Measurements from ENCODE around the gene PCLAF.
"Not testable (repeated sequence)": the region's sequence is repeated elsewhere in the genome, so short reads cannot be mapped to it uniquely, and the experiment has no call there.

PCLAF gene, protein sequence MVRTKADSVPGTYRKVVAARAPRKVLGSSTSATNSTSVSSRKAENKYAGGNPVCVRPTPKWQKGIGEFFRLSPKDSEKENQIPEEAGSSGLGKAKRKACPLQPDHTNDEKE

DNA sequence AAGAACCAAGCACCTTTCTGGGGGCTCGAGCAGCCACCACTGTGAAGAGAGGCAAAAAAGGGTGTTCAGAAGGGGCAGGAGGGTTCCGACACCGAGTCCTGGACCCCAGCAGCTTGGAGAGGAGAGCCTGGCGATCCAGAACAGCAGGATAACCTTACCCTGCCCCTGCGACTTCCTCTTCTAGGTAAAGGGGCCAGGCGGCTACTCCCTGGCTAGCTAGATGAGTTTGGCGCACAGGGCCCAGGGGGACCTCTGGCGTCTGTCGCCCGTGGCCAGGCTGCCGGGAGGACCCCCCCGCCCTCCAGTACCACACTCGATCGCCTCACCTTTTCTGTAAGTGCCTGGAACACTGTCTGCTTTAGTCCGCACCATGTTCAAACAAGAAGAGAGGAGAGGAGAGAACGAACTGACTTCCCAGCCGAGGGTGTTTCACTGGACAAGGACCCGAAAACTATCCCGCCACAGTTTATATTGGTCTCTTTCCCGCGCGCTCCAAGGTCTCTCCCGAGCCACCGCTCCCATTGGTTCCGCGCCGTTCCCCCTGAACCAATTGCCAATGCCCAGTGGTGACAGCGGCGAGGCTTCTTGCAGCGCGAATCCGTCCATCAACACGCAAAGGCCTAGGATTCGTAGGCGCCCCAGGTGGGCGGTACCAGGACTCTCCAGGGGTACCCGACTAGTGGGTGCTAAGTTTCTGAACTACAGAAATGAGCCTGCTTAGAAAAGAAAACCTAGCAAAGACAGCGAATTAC, at the start of gene PCLAF:
Gene PCLAF, minus strand, starts transcription at position 442 of the 752 bp plus-strand sequence. Its CDS starts 70 bp downstream, at position 372.
- Mint-ChIP-seq H3K27me3 (no peaks in the 10 kb centered on the region), H3K9me3 (no peaks in the 10 kb centered on the region), H3K36me3 (ENCODE audit: low read depth) (peaks cover 43% of the 10 kb centered on the region), H3K27ac (peak within 1 kb of the TSS; percentile 93), H3K4me1 (ENCODE audit: low read depth) (peaks cover 20% of the 10 kb centered on the region), H3K4me3 (peak within 1 kb of the TSS; percentile 90)
- peak; percentile 92 for DNase-seq

DNA sequence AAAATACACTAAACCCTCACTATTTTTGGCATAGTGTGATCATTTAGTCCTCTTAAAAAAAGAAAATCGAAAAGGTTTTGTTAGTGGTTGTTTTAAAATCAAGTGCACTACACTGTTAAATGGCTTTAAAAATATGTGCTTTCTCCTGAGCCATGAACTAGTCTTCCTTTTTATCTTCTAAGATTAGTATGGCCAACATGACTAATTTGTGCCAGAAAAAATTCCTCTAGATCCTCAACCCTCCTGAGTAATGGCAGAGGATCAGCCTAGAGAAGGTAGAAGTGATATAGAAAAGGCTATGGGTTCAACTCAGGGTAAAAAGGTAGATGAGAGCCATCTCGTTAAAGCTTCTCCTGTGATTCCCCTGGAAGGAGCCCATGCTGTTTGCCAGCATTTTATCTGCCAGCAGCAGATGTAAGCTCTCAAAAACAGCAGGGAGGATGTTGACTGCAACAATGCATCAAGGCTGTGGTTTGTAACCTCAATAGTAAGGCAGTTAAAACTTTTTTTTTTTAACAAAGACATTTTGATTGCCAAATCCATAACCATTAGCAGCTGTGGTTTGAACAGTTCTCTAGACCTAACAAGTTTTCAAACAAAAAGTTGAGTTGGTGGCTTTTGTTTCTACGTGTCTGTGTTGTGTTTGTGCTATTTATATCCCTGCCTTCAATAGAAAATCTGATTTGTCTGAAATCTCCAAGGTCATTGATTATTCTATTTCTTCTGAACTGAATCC, 48.9 kb upstream of the PCLAF start:
- Mint-ChIP-seq H3K9me3 (no peaks in the 10 kb centered on the region), H3K4me3 (peak overlapping the region; percentile 55), H3K4me1 (ENCODE audit: low read depth) (peaks cover 44% of the 10 kb centered on the region), H3K36me3 (ENCODE audit: low read depth) (peaks cover 39% of the 10 kb centered on the region), H3K27ac (peak overlapping the region; percentile 86), H3K27me3 (no peaks in the 10 kb centered on the region)
- DNase-seq: no peak

DNA sequence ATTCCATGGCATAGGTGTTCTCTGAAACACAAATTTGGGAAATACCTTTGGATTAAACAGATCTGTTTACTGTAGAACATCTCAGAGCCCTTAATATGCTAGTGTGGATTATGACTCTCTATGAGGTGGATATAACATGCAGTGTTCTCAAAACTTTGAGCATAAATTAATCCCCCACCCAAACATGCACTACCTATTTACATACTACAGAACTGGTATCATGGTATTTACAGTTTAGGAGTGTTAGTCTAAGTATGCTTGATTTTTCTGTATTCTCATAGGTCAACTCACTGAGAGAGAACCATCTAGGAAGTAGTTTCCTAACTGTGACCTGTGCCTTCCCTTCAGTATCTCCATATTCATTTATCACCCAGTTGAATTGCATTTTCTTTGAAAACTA, 48.2 kb upstream of the PCLAF start:
- DNase-seq: no peak
- Mint-ChIP-seq H3K27me3 (no peaks in the 10 kb centered on the region), H3K4me3 (peak overlapping the region; percentile 55), H3K36me3 (ENCODE audit: low read depth) (peaks cover 45% of the 10 kb centered on the region), H3K4me1 (ENCODE audit: low read depth) (peaks cover 44% of the 10 kb centered on the region), H3K27ac (peak overlapping the region; percentile 86), H3K9me3 (no peaks in the 10 kb centered on the region)

DNA sequence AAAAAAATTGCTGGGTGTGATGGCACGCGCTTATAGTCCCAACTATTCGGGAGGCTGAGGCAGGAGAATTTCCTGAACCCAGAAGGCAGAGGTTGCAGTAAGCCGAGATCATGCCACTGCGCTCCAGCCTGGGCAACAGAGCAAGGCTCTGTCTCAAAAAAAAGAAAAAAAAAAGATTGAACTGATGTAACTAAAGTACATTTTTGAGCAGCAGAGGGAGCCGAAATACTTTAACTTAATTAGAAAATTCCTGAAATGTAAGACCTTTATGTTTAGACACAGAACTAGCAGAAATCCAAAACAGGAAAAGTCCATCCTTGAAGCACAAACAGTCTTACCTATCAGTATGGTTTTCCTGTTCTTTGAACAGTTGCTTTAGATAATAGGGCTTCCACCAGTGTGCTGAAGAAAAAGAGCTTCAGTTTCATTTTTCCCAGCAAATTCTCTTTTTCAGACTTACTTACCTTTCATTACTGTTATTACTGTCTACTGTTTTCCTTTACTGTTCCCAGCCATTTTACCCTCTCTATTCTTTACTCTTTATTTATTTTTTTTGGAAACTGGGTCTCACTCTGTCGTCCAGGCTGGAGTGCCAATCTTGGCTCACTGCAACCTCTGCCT, 45.7 kb upstream of the PCLAF start:
- H3K4me3 Mint-ChIP-seq: no peak overlapping the region
- H3K36me3 Mint-ChIP-seq (ENCODE audit: low read depth): peaks cover 59% of the 10 kb centered on the region
- H3K27ac Mint-ChIP-seq: peak overlapping the region; percentile 81
- no peaks in the 10 kb centered on the region for H3K27me3 Mint-ChIP-seq
- H3K9me3 Mint-ChIP-seq: no peaks in the 10 kb centered on the region
- DNase-seq: no peak
- H3K4me1 Mint-ChIP-seq (ENCODE audit: low read depth): peaks cover 44% of the 10 kb centered on the region

DNA sequence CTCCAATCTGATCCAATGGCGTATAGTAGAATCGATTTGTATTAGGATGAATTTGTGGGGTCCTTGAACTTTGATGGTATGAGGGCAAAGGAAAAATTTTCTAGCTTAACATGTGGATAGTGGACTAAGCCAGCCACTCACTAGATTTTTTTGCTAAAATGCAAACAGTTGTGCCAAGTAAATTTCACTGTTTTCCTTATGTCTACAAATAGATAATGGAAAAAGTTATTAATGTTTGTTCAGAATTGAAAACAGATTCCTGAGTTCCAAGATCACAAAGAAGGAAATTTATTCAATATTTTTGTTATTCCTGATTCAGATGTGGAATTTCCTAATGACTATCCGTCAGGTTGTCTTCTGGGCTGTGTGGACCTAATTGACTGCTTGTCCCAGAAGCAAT, 44.0 kb upstream of the PCLAF start:
- Mint-ChIP-seq H3K9me3 (no peaks in the 10 kb centered on the region), H3K36me3 (ENCODE audit: low read depth) (peaks cover 54% of the 10 kb centered on the region), H3K27me3 (no peaks in the 10 kb centered on the region), H3K4me3 (no peak overlapping the region), H3K27ac (peak overlapping the region; percentile 5), H3K4me1 (ENCODE audit: low read depth) (peaks cover 34% of the 10 kb centered on the region)
- DNase-seq: no peak

DNA sequence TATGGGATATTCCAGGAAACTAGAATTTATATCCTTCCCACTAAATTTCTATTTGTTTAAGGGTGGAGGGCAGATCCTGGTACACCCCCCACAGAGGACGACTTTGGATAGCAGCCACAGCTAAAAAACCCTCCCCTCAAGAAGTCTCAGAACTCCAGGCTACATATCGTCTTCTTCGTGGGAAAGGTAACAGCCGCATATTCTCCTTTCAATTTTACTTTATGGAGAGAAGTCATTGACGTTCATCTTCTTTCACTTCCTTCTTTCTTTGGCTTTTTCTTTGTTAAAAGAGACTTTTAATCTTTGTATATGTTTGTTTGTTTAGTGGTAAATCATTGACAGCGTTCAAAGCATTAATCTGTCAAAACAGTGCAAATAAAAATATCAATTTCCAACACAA, 42.7 kb upstream of the PCLAF start:
- H3K4me3 Mint-ChIP-seq: no peak overlapping the region
- peaks cover 59% of the 10 kb centered on the region for H3K36me3 Mint-ChIP-seq (ENCODE audit: low read depth)
- H3K9me3 Mint-ChIP-seq: no peaks in the 10 kb centered on the region
- peak overlapping the region; percentile 19 for H3K27ac Mint-ChIP-seq
- H3K27me3 Mint-ChIP-seq: no peaks in the 10 kb centered on the region
- DNase-seq: no peak
- H3K4me1 Mint-ChIP-seq (ENCODE audit: low read depth): peaks cover 23% of the 10 kb centered on the region

DNA sequence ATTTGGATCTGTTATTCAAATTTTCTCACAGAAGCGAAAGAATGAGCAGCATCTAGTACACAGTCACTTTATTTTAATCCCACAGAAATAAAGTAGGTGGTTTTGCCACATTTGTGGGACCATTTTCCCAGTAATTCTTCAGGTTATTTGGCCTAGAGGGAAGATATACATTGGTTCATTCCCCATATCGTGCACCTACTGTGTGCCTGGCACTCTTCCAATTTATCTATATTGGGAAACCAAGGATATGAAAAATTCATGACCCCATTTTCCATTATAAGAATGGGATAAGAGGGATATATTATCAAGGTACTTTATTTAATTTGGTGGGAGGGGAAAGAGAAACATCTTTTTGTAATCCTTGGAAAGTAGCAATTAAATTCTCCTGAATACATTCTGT, 41.5 kb upstream of the PCLAF start:
- H3K27ac Mint-ChIP-seq: no peak overlapping the region
- H3K36me3 Mint-ChIP-seq (ENCODE audit: low read depth): peaks cover 67% of the 10 kb centered on the region
- H3K4me1 Mint-ChIP-seq (ENCODE audit: low read depth): peaks cover 12% of the 10 kb centered on the region
- no peak overlapping the region for H3K4me3 Mint-ChIP-seq
- H3K9me3 Mint-ChIP-seq: no peaks in the 10 kb centered on the region
- DNase-seq: no peak
- no peaks in the 10 kb centered on the region for H3K27me3 Mint-ChIP-seq

DNA sequence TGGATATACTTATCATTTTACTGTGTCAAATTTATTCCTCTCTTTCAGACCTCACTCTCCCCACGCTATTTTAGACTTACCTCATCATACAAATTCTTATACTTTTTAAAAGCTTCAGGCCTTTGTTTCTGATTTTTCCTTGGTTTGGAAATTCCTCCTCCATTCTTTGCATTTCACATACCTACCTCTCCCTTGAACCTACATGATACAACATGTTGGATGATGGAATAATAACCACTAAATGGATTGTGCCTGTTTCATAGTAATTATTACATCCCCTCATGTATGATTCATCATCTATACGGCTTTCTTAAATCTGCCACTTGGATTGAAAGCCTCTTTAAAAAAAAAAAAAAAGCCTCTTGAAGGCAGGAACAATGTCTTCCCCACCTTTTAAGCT, 31.0 kb upstream of the PCLAF start:
- Mint-ChIP-seq H3K27ac (no peak overlapping the region), H3K36me3 (ENCODE audit: low read depth) (peaks cover 82% of the 10 kb centered on the region), H3K9me3 (no peaks in the 10 kb centered on the region), H3K27me3 (no peaks in the 10 kb centered on the region), H3K4me3 (no peak overlapping the region), H3K4me1 (ENCODE audit: low read depth) (peaks cover 1% of the 10 kb centered on the region)
- DNase-seq: no peak

DNA sequence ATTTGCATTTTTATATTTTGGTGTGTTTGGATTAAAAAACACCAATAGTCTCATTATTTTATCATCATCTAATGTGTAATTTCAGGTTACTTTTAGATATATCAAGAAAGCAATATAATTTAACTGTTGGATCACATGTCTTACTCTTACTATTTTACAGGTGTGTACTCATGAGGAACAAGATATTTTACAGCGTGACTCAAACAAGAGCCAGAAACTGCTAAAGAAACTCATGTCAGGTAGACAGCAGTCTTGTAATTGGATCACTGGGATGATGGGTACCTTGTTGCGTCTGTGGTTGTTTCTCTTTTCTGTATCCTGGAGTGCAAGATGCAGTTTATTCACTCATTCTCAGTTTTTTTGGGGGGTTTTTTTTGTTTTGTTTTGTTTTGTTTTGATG, 19.3 kb upstream of the PCLAF start:
- H3K4me3 Mint-ChIP-seq: no peak overlapping the region
- H3K27ac Mint-ChIP-seq: no peak overlapping the region
- H3K4me1 Mint-ChIP-seq (ENCODE audit: low read depth): no peaks in the 10 kb centered on the region
- H3K36me3 Mint-ChIP-seq (ENCODE audit: low read depth): peaks cover 69% of the 10 kb centered on the region
- DNase-seq: no peak
- no peaks in the 10 kb centered on the region for H3K9me3 Mint-ChIP-seq
- H3K27me3 Mint-ChIP-seq: no peaks in the 10 kb centered on the region

DNA sequence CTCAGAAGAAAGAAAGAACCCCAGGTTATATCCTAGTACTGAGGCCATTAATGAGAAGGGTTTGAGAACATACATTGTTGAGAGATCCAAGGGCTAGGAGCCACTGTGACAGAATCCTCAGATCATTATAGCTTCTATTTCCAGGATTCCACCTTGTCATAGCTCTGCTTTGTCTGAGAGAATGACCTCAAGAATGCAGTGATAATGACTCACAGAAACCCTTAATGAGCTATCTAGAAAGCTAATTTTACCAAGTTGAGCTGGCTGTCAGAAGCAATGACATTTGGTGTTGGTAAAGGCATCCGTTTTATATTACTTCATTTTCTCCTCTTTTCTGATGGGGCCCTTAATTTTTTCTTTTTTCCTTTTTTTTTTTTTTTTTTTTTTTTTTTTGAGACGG, 17.3 kb upstream of the PCLAF start:
- no peak overlapping the region for H3K4me3 Mint-ChIP-seq
- H3K9me3 Mint-ChIP-seq: no peaks in the 10 kb centered on the region
- DNase-seq: no peak
- peaks cover 75% of the 10 kb centered on the region for H3K36me3 Mint-ChIP-seq (ENCODE audit: low read depth)
- H3K4me1 Mint-ChIP-seq (ENCODE audit: low read depth): peaks cover 3% of the 10 kb centered on the region
- no peak overlapping the region for H3K27ac Mint-ChIP-seq
- no peaks in the 10 kb centered on the region for H3K27me3 Mint-ChIP-seq

DNA sequence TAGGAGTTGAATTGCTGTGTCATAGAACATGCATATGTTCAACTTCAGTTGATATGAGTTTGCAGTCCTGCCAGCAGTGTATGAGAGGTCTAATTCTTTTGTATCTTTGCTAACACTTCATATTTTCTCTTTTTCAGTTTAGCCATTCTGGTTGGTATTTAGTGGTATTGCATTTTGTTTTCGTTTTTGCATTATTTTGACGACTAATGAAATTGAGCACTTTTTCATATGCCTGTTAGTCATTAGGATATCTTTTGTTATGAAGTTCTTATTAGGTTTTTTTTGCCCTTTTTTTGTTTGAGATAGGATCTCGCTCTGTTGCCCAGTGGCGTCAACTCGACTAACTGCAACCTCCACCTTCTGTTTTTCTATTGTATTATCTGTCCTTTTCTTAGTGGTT, 15.5 kb upstream of the PCLAF start:
- peaks cover 69% of the 10 kb centered on the region for H3K36me3 Mint-ChIP-seq (ENCODE audit: low read depth)
- no peak for DNase-seq
- no peak overlapping the region for H3K27ac Mint-ChIP-seq
- H3K4me1 Mint-ChIP-seq (ENCODE audit: low read depth): peaks cover 6% of the 10 kb centered on the region
- H3K9me3 Mint-ChIP-seq: no peaks in the 10 kb centered on the region
- H3K4me3 Mint-ChIP-seq: no peak overlapping the region
- no peaks in the 10 kb centered on the region for H3K27me3 Mint-ChIP-seq

DNA sequence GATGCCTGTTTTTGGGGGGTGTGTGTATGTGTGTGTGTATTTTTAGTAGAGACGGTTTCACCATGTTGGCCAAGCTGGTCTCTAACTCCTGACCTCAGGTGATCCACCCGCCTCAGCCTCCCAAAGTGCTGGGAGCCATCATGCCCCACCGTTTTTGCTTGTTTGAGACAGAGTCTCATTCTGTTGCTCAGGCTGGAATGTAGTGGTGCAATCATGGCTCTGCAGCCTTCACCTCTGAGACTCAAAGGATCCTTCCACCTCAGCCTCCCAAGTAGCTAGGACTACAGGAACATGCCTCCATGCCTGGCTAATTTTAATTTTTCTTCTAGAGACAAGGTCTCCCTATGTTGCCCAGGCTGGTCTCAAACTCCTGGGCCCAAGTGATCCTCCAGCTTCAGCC, 11.2 kb upstream of the PCLAF start:
- not testable (repeated sequence) for H3K9me3 Mint-ChIP-seq, DNase-seq, H3K4me3 Mint-ChIP-seq, H3K27me3 Mint-ChIP-seq, H3K27ac Mint-ChIP-seq
- Mint-ChIP-seq H3K36me3 (ENCODE audit: low read depth) (peaks cover 50% of the 10 kb centered on the region), H3K4me1 (ENCODE audit: low read depth) (peaks cover 21% of the 10 kb centered on the region)

DNA sequence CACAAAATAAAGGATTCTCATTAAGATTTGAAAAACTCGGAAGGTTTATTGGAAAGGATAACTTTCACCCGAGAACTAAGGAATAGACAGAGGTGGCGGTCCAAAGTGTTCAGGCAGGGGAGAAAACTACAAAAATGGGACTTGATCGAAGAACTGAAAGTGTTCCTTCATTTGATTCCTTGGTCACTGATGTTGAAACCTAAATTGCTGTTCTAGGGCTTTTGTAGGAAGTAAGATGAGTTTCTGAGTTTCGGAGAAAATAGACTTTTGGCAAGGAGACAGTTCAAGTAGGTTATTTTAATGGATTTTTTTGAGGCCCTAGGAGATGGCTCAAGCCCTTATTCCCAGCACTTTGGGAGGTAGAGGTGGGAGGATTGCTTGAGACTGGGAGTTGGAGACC, 7.8 kb upstream of the PCLAF start:
- no peak for DNase-seq
- Mint-ChIP-seq H3K9me3 (no peaks in the 10 kb centered on the region), H3K4me1 (ENCODE audit: low read depth) (peaks cover 29% of the 10 kb centered on the region), H3K27me3 (no peaks in the 10 kb centered on the region), H3K27ac (peak overlapping the region; percentile 47), H3K36me3 (ENCODE audit: low read depth) (peaks cover 25% of the 10 kb centered on the region), H3K4me3 (peak overlapping the region; percentile 96)

DNA sequence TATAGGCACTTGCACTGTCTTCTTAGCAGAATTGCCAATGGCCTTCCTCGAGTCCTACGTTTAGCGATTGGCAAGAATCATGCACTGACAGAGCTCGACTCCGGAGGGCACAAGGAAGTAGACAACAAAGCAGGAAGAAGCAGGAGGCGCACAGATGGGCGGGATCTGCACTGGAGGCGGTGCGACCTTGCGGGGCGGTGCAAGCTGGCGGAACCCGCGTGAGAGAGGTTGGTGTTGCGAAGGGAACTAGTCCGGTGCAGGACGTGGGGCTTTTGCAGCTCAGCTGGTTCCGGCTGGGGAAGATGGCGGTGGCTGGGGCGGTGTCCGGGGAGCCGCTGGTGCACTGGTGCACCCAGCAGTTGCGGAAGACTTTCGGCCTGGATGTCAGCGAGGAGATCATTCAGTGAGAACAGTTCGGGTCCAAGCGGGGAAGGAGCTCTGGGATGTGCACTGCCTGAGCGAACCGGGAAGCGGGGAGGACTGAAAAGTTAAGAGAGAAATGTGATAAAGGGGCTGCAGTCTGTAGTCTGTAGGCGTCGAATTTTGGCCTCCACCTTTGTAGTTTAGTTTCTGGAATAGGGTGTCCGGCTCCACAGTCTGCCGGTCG, 6.4 kb upstream of the PCLAF start, which contains the start of gene TRIP4:
Gene TRIP4, plus strand, starts transcription at position 275 of the 607 bp plus-strand sequence. Its CDS starts 28 bp downstream, at position 303.
- peaks cover 25% of the 10 kb centered on the region for H3K4me1 Mint-ChIP-seq (ENCODE audit: low read depth)
- peaks cover 19% of the 10 kb centered on the region for H3K36me3 Mint-ChIP-seq (ENCODE audit: low read depth)
- H3K9me3 Mint-ChIP-seq: no peaks in the 10 kb centered on the region
- H3K27me3 Mint-ChIP-seq: no peaks in the 10 kb centered on the region
- peak within 1 kb of the TSS; percentile 96 for H3K4me3 Mint-ChIP-seq
- DNase-seq: peak; percentile 97
- H3K27ac Mint-ChIP-seq: peak within 1 kb of the TSS; percentile 94

All from activated T-cell treated with anti-CD3 and anti-CD28 coated beads, Interleukin-2, amount 50 U/mL, for 24 hours (primary cell).